ENCODE data around the gene GATA1.
"Not testable (repeated sequence)": the region's sequence is repeated elsewhere in the genome, so short reads cannot be mapped to it uniquely, and the experiment has no call there.

Gene GATA1

DNA sequence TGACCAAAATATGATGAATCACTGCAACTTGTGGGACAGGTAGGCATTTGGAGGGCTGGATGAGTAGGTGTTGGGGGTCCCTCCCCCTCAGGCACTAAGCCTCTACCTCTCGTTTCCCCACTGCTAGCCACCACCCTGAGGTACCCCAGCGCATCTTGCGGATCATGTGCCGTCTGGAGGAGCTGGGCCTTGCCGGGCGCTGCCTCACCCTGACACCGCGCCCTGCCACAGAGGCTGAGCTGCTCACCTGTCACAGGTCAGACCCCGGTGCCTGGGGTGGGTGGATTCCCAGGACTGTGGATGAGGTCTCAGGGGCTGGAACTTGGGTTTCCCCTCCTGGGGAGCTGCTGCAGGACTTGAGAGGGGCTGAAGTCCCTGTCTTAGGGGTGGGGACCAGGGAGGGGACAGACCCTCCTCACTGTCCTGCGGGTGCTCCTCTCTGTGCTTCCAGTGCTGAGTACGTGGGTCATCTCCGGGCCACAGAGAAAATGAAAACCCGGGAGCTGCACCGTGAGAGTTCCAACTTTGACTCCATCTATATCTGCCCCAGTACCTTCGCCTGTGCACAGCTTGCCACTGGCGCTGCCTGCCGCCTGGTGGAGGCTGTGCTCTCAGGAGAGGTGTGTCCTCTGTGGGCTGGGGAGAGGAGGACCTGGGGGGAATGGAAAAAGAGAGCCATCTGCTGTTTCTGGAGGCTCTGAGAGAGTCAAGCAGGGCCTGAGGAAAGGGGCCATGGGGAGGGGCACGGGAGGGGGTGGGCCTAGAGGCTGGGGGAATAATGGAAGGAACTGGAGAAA is 29.8 kb downstream of the GATA1 start:
- no peak for DNase-seq

DNA sequence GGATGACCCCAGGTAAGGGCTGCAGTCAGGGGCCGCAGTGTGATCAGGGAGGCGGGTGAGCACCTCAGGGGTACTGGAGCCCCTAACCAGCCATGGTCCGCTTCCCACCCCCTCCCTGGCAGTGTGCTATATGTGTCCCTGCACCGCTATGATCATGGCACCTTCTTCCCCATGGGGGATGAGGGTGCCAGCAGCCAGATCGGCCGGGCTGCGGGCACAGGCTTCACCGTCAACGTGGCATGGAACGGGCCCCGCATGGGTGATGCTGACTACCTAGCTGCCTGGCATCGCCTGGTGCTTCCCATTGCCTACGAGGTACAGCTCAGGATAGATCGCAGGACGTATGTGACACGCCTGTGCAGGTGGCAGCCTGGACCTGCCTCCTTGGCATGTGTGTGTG is 31.7 kb downstream of the GATA1 start:
- no peak for DNase-seq

DNA sequence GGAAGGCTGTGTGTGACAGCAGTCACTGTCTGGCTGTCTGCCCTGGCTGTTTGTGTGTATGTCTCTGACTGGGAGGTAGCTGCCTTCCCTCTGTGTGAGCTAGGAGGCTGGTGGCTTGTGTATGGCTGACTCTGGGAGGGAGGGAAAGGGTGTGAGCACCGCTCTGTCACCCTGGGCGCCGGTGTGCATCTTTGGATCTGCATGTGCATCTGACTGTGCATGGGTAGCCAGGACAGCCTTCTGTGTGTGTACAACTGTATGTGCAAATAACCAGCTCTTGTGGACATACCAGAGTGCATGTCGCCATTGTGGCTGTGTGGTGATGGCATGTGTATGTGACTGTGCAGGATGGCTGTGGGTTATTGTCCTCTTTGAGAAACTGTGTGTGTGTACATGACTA is 32.5 kb downstream of the GATA1 start:
- no peak for DNase-seq

DNA sequence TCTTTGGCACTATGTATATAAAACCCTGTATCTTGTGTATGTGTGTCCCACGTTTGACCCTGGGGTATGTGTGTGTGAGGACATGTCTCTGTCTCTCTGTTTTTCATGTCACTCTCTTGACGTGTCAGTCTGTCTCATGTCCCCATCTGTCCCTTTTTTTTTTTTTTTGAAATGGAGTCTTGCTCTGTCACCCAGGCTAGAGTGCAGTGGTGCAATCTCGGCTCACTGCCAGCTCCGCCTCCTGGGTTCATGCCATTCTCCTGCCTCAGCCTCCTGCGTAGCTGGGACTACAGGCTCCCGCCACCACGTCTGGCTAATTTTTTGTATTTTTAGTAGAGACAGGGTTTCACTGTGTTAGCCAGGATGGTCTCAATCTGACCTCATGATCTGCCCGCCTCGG is 33.0 kb downstream of the GATA1 start:
- DNase-seq, result not testable (repeated sequence)

DNA sequence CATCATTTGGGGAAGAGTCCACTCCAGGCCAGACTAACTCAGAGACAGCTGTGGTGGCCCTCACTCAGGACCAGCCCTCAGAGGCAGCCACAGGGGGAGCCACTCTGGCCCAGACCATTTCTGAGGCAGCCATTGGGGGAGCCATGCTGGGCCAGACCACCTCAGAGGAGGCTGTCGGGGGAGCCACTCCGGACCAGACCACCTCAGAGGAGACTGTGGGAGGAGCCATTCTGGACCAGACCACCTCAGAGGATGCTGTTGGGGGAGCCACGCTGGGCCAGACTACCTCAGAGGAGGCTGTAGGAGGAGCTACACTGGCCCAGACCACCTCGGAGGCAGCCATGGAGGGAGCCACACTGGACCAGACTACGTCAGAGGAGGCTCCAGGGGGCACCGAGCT is 36.7 kb downstream of the GATA1 start:
- DNase-seq, result no peak

DNA sequence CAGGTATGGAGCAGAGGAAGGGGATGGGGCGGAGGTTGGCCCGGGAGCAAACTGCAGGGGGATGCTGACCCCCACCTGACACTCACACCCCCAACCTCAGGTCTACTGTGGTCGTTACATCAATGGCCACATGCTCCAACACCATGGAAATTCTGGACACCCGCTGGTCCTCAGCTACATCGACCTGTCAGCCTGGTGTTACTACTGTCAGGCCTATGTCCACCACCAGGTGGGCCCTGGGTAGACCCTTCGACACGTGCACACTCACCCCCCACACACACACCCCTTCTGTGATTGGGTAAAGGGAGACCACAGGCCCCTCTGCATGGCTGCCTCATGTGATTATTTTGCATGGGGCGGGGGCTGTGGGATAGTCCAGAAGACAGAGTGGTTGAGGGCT is 37.7 kb downstream of the GATA1 start:
- no peak for DNase-seq

DNA sequence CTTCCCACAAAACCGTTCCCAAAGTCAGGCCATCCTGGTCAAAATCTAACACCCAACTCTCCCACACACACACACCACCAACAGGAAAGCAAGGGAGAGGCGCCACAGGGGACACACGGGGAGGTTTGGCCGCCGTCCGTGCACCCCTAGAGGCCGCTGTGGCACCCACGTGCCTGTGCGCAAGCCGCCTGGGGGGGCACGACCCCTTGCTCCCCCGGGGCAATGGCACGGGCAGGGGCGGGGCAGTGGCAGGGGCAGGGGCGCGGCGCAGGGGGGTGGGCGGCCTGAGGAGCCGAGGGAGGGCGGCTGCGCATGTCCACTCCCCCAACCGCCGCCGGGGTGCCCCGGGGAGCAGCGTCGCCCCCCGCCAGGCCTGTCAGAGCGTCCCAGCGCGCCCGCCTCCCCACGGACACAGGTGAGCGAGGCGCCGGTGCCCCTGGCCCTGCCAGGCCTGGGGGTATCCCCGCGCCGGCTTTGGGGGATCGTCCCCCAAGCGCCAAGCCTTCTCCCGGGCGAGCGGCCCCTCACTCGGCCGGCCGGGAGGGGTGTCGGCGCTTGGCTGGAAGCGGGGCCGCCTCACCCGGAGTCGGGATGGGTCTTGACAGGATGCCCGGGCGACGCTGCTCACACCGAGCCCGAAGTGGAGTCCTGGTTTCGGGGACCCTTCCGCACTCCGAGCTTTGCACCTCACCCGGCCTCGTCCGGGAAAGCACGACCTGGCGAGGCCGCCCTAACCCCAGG is 39.9 kb downstream of the GATA1 start, which contains the start of gene ERAS:
ERAS (plus strand) TSS at position 379 of the 741 bp plus-strand sequence. CDS start 2,611 bp downstream, outside the sequence.
- DNase-seq, result no peak

DNA sequence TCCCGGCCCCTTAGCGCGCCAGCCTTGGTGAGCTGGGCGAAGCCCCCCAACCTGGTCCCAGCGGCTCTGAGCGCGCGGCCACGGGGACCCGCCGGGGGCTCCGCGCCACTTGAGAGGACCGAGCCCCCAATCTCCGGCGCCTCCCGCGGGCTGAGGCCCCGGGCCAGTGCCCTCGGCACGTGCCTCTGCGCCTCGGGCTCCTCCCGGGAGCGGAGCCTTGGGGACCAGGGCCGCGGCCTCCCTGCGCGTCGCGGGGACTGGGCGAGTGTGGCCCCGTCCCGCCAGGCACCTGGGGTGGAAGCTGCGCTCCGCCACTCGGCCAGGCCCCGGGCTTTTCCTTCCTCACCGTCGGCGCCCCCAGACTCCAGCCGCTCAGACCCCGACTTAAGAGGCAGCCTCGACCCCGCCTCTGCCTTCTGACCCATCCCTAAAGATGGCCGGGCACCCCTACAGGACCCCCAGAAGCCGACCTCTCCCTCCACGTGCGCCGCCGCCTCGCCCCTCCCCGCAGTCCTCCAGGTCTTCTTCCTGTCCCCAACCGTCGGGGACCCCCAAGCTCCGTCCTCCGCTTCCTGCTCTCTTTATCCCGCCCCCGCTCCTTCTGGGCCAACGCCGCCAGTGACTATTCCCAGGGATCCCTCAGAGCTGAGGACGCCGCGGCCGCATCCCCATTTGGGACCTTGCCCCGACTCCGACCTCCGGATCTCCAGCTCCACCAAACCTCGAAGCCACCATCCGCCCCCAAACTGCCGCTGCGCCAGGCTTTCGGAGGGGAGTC is 40.7 kb downstream of the GATA1 start:
- DNase-seq, result no peak

DNA sequence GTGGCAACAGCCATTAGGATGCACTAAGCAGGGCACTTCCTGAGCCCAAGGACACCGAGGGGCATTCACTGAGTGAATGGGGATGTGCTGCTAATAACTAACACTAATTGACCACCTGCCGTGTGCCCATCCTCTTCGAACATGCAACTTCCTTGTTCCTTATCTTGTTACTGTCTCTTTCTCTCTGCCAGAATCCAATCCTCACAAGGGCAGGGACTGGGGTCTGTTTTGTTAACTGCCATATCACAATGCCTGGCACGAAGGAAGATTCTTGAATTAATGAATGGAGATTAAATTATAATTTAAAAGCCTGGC is 41.2 kb downstream of the GATA1 start:
- no peak for DNase-seq

DNA sequence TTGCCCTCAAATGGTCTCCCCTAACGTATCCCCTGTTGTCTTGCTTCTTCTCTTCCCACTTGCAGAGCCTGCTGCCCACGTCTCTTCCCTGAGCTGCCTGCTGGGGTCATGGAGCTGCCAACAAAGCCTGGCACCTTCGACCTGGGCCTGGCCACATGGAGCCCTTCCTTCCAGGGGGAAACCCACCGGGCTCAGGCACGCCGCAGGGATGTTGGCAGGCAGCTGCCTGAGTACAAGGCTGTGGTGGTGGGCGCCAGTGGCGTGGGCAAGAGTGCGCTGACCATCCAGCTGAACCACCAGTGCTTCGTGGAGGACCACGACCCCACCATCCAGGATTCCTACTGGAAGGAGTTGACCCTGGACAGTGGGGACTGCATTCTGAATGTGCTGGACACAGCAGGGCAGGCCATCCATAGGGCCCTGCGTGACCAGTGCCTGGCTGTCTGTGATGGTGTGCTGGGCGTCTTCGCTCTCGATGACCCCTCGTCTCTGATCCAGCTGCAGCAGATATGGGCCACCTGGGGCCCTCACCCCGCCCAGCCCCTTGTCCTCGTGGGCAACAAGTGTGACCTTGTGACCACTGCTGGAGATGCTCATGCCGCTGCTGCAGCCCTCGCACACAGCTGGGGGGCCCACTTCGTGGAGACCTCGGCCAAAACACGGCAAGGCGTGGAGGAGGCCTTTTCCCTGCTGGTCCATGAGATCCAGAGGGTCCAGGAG is 42.8 kb downstream of the GATA1 start:
- no peak for DNase-seq

DNA sequence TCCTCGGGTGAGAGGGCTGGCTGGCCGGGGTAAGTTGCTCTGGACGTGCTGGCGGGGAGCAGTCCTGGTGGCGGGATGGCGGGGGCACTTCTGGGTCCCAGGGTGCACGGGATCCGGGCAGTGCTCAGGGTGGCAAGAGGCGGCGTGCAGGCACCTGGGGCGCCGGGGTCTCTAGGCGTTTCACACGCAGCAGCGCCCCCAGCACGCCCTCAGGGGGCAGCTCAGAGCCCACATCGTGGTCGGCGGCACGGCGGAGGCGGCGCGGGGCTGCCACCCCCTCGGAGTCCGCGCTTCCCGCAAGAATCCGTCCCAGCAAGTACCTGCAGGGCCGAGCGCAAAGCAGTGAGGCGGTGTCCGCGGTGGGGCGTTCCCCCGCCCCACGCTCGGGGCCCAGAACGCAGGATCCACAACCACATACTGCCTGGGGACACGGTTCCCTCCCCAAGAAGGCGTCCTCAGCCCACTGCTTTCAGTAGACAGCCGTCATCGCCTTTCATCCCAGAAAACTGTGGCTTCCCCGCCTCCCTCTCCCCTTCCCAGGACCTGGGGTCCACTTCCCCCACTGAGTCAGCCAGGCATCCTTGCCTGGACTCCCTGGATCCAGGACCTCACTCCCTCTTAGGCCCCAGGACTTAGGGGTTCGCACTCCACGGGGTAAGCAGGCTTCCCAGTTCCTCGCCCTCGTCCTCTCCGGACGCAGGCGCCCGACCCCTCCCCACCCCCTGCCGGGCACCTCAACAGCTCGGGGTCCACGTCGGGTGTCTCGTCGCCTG is 44.9 kb downstream of the GATA1 start:
- DNase-seq, result no peak

DNA sequence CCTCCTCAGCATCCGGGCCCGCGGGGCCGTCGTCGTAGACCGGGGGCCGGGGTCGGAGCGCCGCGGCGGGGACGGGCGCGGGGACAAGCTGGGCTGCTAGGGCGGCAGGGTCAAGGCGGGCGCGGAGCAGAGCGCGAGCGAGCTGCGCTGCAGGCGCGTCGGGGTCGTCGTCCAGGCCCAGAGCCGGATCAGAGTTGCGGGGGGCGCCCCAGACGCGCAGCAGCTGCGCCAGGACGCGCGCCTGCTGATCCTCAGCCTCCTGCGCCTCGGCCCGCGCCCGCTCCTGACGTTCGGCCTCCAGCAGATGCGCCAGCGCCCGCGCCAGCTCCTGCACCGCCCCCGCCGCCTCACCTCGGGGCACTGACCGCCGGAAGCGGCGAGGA is 45.5 kb downstream of the GATA1 start:
- DNase-seq, result peak; percentile 20

DNA sequence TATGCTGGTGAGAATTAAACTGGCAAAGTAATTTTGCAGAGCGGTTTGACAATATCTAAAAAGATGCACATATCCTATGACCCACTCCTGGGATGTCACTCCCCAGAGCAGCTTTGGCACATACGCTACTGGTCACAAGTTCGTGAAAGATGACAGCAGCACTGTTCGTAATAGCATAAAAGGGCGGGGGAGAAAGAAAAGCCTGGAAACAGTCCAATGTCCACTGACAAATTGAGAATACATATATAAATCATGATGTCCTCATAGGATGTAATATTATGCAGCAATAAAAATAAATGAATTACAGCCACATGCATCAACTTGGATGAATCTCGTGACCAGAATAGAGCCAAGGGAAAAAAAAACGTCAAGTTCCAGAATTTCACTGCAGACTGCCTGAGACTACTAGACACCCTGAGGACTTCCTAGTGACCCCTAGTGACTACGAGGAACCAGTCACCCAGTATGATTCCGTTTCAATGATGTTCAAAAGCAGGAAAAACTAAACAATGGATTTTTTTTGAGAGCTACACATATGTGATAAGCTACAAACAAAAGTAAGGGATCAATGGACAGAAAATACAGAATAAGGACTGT is 47.2 kb downstream of the GATA1 start:
- peak; percentile 8 for DNase-seq

DNA sequence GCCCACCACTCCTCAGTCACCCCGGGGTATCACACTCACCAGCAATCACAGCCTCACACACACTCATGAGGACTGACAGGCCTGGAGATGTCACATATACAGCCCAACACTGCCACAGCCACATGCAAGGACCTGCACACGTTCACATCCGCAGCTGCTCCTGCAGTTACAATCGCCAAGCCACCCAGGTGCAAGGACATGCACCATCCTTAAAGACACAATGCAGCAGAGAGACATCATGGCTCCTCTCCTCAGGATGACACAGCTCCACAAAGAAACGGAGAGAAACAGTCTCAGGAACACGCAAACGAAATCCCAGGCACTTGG is 48.0 kb downstream of the GATA1 start:
- no peak for DNase-seq

DNA sequence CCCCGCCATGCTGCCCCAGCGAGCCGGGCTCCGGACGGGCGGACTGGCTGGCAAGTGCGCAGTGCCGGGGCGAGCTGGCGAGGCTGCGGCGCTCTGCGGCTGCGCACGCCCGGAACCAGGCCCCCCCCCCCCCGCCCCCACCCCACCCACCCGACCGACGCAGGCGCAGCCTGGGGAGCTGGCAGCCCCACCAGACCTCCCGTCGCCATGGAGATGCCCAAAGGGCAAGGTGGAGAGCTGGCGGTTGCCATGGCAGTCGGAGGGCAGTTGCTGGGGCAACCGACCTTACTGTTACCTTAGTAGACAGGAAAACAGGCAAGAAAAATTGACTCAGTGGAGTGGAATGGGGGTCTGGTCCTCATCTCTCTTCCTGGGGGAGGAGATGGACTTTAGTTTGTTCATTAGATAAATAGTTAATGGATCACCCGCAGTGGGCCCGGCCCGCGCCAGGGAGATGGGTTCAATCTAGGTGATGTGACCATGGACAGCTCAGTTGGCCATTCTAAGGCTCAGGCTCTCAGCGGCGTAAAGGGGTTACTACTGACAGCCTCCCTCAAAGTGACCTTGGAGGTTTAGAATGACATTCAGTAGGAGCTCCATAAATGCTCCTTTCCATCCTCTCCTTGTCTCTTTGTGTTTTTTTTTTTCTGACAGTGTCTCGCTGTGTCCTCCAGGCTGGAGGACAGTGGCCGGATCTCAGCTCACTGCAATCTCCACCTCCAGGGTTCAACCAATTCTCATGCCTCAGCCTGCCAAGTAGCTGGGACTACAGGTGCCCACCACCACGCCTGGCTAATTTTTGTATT is 49.3 kb downstream of the GATA1 start, which contains the start of gene PCSK1N:
PCSK1N (minus strand) TSS at position 87 of the 806 bp plus-strand sequence; CDS start at position 9, 78 bp downstream.
- DNase-seq, result no peak

DNA sequence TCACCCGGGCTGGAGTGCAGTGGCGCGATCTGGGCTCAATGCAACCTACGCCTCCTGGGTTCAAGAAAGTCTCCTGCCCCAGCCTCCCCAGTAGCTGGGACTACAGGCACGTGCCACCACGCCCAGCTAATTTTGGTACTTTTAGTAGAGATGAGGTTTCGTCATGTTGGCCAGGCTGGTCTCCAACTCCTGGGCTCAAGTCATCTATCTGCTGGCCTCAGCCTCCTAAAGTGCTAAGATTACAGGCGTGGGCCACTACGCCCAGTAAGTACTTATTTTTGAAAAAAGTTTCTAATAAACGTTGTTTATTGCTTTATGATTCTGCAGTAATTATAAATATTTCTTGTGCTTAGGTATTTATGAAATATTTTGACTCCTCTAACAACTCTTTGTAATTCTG is 53.3 kb downstream of the GATA1 start:
- DNase-seq, result no peak
